OCI-M1 (cell line): Measurements from ENCODE around the gene GATA1.

ENCODE experiments used
- DNase-seq: peaks from one replicate; lab custom pipeline; 2025; lab: John Stamatoyannopoulos, UW

Gene GATA1

GRCh38 chrX:48786341-48786800, at the start of gene GATA1:
Gene GATA1, plus strand, starts transcription at chrX:48786590. Its CDS starts 4,520 bp downstream, at chrX:48791110.
- DNase-seq, result peak; percentile 86

- DNase-seq, result no peak
Observed at GRCh38 chrX:48736878-48737212, 49.5 kb upstream of the GATA1 start.

DNA sequence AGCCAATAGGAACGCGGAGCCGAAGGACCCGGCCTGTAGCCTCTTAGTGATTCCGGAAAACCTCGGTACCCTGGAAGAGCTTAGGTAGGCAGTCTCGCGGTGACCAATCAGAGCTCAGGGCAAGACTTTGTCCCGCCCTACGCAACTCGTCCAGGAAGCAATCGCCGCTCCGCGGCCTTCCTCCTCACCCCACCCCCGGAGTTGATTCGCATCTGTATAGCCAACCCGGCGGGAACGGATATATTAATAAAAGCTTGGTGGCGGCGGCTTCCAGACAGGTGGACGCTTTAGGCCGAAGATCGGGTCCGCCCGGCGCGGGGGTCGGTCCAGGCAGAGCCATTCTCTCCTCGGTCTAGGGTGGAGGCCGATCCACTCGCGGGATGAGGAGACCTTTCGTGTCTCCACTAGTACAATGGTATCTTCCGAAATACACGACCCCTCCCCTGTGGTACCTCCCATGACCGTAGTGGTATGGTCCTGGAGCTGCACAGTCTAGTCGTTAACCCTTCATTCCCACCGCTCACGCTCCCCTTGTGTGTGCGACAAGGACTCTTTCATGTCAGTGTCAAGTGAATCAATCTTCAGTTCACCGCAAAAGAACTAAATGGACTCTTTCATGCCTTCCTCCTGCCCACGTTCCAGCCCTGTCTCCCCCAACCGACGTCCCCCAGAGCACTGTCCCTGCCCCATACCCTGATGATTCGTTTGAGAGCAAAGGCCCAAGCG, 49.0 kb upstream of the GATA1 start:
- peak; percentile 98 for DNase-seq

DNA sequence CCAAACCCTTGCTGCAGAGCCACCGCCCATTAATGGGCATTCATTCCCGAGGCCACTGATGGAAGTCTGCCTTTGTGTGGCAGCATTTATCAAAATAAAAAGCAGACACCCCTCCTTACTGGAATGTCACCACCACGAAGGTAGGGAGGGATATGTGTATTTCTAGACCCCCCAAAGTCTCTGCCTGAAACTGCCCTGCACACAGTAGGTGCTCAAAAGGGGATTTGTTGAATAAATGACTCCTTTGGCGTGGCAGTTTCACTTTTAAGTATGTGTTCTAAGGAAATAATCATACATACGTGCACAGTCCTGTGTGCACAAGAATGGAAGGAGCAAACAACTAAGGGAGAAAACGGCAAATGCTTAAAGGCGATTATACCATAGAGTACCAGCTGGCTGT, 48.5 kb upstream of the GATA1 start:
- DNase-seq, result peak; percentile 59

DNA sequence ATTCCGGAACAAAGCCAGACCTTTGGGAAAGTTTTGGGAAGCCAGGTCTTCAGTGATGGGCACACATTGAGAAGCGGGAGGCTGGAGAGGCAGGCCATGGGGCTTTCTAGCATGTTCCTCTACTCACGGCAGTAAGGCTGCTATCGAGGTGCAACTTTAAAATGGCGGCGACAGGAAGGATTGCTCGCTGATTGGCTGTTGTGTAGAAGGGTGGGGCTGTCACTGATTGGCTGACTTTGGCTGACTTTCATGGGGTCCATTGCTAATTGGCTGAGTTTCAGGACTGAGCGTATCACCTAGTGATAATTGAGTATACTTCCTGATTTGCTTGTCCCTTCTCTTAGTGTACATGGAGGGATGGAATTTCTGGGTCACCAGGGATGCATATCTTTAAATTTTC, 44.6 kb upstream of the GATA1 start:
- no peak for DNase-seq

DNA sequence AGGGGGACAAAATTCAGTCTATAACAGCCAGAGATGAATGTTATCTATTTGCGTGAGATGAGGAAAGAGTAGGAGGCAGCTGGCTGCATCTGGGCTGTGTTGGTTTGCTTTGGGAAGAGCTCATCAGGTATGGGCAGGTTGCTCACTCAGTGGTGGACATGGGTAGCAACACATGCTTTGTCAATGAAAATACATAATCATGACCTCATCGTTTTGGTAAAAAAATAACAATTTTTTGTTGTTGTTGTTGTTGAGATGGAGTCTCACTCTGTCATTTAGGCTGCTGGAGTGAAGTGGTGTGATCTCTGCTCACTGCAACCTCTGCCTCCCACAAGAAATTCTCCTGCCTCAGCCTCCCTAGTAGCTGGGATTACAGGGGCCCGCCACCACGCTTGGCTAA, 41.2 kb upstream of the GATA1 start:
- DNase-seq, result no peak

GRCh38 chrX:48747415-48748016, 38.9 kb upstream of the GATA1 start:
- DNase-seq, result no peak

GRCh38 chrX:48749182-48749581, 37.2 kb upstream of the GATA1 start:
- DNase-seq, result no peak

- no peak for DNase-seq
Observed at GRCh38 chrX:48751343-48751742, 35.0 kb upstream of the GATA1 start.

GRCh38 chrX:48752498-48752897, 33.9 kb upstream of the GATA1 start:
- no peak for DNase-seq

GRCh38 chrX:48753708-48754228, 32.6 kb upstream of the GATA1 start:
- DNase-seq, result no peak

DNA sequence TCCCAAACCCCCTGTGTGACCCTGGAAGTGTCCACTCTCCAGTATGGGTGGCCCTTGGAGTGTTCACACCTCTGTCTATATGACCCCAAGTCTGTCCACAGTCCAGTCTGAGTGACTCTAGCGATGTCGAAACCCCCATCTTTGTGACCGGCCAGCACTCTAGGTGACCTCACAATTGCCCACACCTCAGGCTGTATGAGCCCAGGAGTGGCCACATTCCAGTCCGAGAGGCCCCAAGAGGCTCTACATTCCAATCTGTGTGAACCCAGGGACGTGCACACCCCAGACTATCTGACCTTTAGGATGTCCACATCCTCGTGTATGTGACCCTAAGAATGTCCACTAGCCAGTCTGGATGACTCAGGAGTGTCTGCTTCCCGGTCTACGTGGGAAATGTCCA, 32.2 kb upstream of the GATA1 start:
- DNase-seq, result no peak

GRCh38 chrX:48761674-48762471, 24.5 kb upstream of the GATA1 start, which contains the start of gene GLOD5:
Gene GLOD5, plus strand, starts transcription at chrX:48761747. Its CDS starts 44 bp downstream, at chrX:48761791.
- no peak for DNase-seq

GRCh38 chrX:48769230-48769629, 17.2 kb upstream of the GATA1 start:
- no peak for DNase-seq

DNA sequence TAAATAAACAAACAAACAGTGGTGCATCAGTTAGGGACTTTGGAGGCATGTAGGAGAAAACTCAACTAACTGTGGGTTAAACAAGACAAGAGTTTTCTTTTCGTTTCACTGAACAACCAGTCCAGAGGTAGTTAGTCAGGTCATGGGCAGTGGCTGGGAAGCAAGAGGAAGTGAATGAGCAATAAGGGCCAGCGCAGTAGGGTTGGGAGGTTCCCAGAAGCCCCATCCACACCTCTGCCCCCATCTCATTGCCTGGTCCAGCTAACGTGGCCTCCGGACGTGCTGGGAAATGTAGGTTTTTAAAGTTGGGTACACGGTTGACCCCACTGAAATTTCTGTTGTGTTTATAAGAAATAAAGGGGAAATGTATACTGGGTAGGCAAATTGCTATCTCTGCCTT, 16.1 kb upstream of the GATA1 start:
- DNase-seq, result no peak

- no peak for DNase-seq
Observed at GRCh38 chrX:48772602-48773001, 13.8 kb upstream of the GATA1 start.

DNA sequence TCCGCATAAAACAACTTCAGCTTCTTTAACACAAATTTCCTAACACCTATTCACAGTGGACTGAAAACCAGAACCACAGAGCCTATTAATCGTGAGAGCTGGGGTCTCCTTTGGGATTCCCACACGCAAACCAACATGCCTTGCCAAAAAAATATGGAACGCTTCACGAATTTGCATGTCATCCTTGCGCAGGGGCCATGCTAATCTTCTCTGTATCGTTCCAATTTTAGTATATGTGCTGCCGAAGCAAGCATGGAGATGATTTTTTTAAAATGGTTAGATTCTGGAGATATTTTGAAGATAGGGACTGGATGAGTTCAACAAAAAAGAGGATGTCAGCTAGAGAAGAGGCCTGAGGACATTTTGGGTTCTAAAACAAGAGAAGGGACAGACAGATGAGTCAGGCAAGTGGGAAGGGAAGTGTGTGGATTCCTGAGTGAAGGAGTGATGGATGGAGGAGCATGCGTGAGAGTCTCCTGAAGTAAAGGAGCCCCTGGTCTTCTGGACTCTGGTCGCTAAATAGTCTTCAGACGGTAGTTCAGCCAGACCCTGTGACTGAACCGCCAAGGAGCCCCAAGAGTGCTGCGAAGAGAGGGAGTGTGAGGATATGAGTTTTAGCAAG, 9.5 kb upstream of the GATA1 start:
- DNase-seq, result no peak

- no peak for DNase-seq
Observed at GRCh38 chrX:48779399-48779798, 7.0 kb upstream of the GATA1 start.

GRCh38 chrX:48781705-48782104, 4.7 kb upstream of the GATA1 start:
- DNase-seq, result no peak

- DNase-seq, result peak; percentile 44
Observed at GRCh38 chrX:48782216-48782615, 4.2 kb upstream of the GATA1 start.

- DNase-seq, result peak; percentile 90
Observed at GRCh38 chrX:48782795-48783194, 3.6 kb upstream of the GATA1 start.

- DNase-seq, result peak; percentile 47
Observed at GRCh38 chrX:48784726-48785125, 1.7 kb upstream of the GATA1 start.
